Measurements from ENCODE around the gene IL20RA. TPM values are rescaled to one million over a fixed set of nuclear protein-coding genes. Genes with fewer than 3 reads are reported as not detected.

The IL20RA gene
- total and polyA plus RNA-seq, 2 of the 8 experiments (the other 6 are each of a cell fraction or from before 2014, with no cell fraction given): 1.3 to 1.7 TPM

DNA sequence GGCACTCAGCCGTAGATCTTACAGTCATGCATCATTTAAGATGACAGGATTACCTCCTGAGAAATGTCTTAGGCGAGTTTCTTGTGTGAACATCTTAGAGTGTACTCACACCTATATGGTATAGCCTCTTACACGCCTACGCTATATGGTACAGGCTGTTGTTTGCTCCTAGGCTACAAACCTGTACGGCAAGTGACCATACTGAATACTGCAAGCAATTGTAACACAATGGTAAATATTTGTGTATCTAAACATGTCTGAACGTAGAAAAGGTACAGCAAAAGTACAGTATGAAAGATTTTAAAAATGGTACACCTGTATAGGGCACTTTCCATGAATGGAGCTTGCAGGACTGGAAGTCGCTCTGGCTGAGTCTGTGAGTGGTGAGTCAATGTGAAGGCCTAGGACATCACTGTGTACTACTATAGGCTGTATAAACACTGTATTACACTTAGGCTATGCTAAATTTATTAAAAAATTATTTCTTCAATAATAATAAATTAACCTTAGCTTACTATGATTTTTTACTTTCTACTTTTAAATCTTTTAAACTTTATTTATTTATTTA, 541 bp upstream of the IL20RA start (continued):
- TF ChIP-seq GTF2F1 (IDR thresholded peaks at IDR 0.05; ENCODE audit: borderline replicate concordance, low read depth, low read length): no peak
- no peak for TF ChIP-seq SRF (IDR thresholded peaks at IDR 0.05; ENCODE audit: low read depth, low read length)
- TF ChIP-seq PHF8 (conservative IDR thresholded peaks at IDR 0.05; ENCODE audit: low read depth, low read length): no peak
- TF ChIP-seq, protein P1, sequence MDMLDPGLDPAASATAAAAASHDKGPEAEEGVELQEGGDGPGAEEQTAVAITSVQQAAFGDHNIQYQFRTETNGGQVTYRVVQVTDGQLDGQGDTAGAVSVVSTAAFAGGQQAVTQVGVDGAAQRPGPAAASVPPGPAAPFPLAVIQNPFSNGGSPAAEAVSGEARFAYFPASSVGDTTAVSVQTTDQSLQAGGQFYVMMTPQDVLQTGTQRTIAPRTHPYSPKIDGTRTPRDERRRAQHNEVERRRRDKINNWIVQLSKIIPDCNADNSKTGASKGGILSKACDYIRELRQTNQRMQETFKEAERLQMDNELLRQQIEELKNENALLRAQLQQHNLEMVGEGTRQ (IDR thresholded peaks at IDR 0.05; ENCODE audit: low read length): no peak
- no peak for TF ChIP-seq ASH2L (IDR thresholded peaks at IDR 0.05; ENCODE audit: low read length)
- no peak for TF ChIP-seq BCL11A (IDR thresholded peaks at IDR 0.05; ENCODE audit: low read depth in 2 of 2, low read length in 2 of 2)
- no peak for TF ChIP-seq TAF7 (optimal IDR thresholded peaks at IDR 0.05; ENCODE audit: borderline replicate concordance, low read depth, low read length)
